Body of pancreas (tissue), 4 donors: Measurements from ENCODE around the gene DYSF.

ENCODE experiments used
- CTCF ChIP-seq, 7 experiments: fragments of 450-650 bp in 4 of 7; fragments of 200-600 bp in 3 of 7; sonication (generic) in 3 of 7; IDR thresholded peaks; one replicate each; pipeline ENCODE4 v1.5.1; 2016 to 2019; ENCODE audit warnings: antibody characterized with exemption in 7 of 7
- POLR2A ChIP-seq, 3 donors: fragments of 450-650 bp; IDR thresholded peaks; one replicate each; pipeline ENCODE4 v1.6.1; 2016; ENCODE audit warnings: antibody characterized with exemption in 3 of 3, mild to moderate bottlenecking in 2 of 3

- TF ChIP-seq CTCF (IDR thresholded peaks at IDR 0.05), result no peak
- no peak for TF ChIP-seq POLR2A (IDR thresholded peaks at IDR 0.05)
Measured at GRCh38 chr2:71513721-71514120, 60.4 kb downstream of the DYSF start.
